Lower lobe of right lung (tissue), 2 donors: Measurements from ENCODE around the gene ST7. TPM values are rescaled to one million over a fixed set of nuclear protein-coding genes. Genes with fewer than 3 reads are reported as not detected.

Source experiments
- ATAC-seq, 2 donors: fragments of 200-7000 bp; cut with Tn5 transposase; one replicate each; pipeline ENCODE4 v1.9.1; 2020 to 2022; ENCODE audit warnings: mild to moderate bottlenecking in 2 of 2, moderate library complexity in 2 of 2
- DNase-seq: peaks from one replicate; pipeline ENCODE4 v3.0.0-alpha.2; 2020
- H3K27ac ChIP-seq: fragments of 200-600 bp; one replicate; pipeline ENCODE4 v1.8.0; 2022
- H3K27me3 ChIP-seq: fragments of 200-600 bp; one replicate; pipeline ENCODE4 v1.8.0; 2022; ENCODE audit warnings: low read depth
- H3K36me3 ChIP-seq: fragments of 200-600 bp; one replicate; pipeline ENCODE4 v1.8.0; 2022; ENCODE audit warnings: mild to moderate bottlenecking
- H3K4me1 ChIP-seq: fragments of 200-600 bp; one replicate; pipeline ENCODE4 v1.8.0; 2022
- H3K4me3 ChIP-seq: fragments of 200-600 bp; one replicate; pipeline ENCODE4 v1.8.0; 2022; ENCODE audit warnings: mild to moderate bottlenecking
- H3K9me3 ChIP-seq: fragments of 200-600 bp; one replicate; pipeline ENCODE4 v1.8.0; 2022
- CTCF ChIP-seq: fragments of 200-600 bp; IDR thresholded peaks from one replicate; pipeline ENCODE4 v1.8.0; 2022; ENCODE audit warnings: antibody characterized with exemption, mild to moderate bottlenecking
- intact Hi-C: fragments of 100-400 bp; cut with DNase I; formaldehyde crosslinking; loops from one replicate; pipeline ENCODE4 v1.11.0; 2022
- microRNA-seq: library from miRNA; unstranded; fragments of <30 nt; microRNA quantifications from one replicate; pipeline ENCODE4 v1.2.0, GENCODE V29; 2020; ENCODE audit warnings: borderline number of aligned reads
- total RNA-seq: library from RNA; stranded (reverse); fragmentation: NEBNext Ultra II Directional; extraction: Animal tissue kit (Norgen Biotek cat#: 25700); gene quantifications from one replicate; pipeline ENCODE4 v1.2.1, GENCODE V29; 2021
- donor health status: DM: no; HTN: yes; CAD: no; lungs with severe emphysema.

ST7 gene
- total RNA-seq, 1 donor from 2014 or later = 51.1 TPM

- TF ChIP-seq CTCF = no peak
- no peak for ATAC-seq
These were observed 324.3 kb downstream of the ST7 start for GRCh38 chr7:117277576-117277975.

GRCh38 chr7:117278040-117278439 is 324.7 kb downstream of the ST7 start:
- intact Hi-C loops = no loop called here
- no peaks in the 10 kb centered on the region for H3K27me3 ChIP-seq

More at GRCh38 chr7:117277576-117277975, 324.3 kb downstream of the ST7 start:
- no peak overlapping the region for H3K4me3 ChIP-seq
- no peak for DNase-seq
- no peak overlapping the region for H3K27ac ChIP-seq
- H3K9me3 ChIP-seq = no peaks in the 10 kb centered on the region
- intact Hi-C loops = no loop called here
- H3K27me3 ChIP-seq = no peaks in the 10 kb centered on the region
- peaks cover 18% of the 10 kb centered on the region for H3K4me1 ChIP-seq
- H3K36me3 ChIP-seq = no peaks in the 10 kb centered on the region

GRCh38 chr7:117279203-117279602 is 325.9 kb downstream of the ST7 start:
- no peaks in the 10 kb centered on the region for H3K27me3 ChIP-seq
- no peak for ATAC-seq
- no peaks in the 10 kb centered on the region for H3K36me3 ChIP-seq
- TF ChIP-seq CTCF = no peak
- no peaks in the 10 kb centered on the region for H3K9me3 ChIP-seq
- intact Hi-C loops = no loop called here
- no peak for DNase-seq
- peaks cover 18% of the 10 kb centered on the region for H3K4me1 ChIP-seq
- H3K27ac ChIP-seq = no peak overlapping the region
- H3K4me3 ChIP-seq = no peak overlapping the region

More at GRCh38 chr7:117278040-117278439, 324.7 kb downstream of the ST7 start:
- H3K27ac ChIP-seq = no peak overlapping the region
- H3K4me1 ChIP-seq = peaks cover 18% of the 10 kb centered on the region
- H3K4me3 ChIP-seq = no peak overlapping the region
- TF ChIP-seq CTCF = no peak
- H3K9me3 ChIP-seq = no peaks in the 10 kb centered on the region
- no peak for DNase-seq
- ATAC-seq = no peak
- no peaks in the 10 kb centered on the region for H3K36me3 ChIP-seq

Small RNA genes within 50 kb of the gene (microRNA-seq; reads per million reads assigned to microRNA genes)
- gene MIR6132 = not detected

Other genes starting within 250 kb of the ST7 start
- gene CAPZA2, start 90.9 kb upstream of the ST7 start, total RNA-seq = 261 TPM